Neural cell (in vitro differentiated cells): Measurements from ENCODE around the gene MS4A1. TPM values are rescaled to one million over a fixed set of nuclear protein-coding genes. Genes with fewer than 3 reads are reported as not detected.

Experiments
- H2AFZ ChIP-seq: fragments of 200-600, 300-800 bp; sonication (generic), shearing (Covaris generic); 2 replicates; pipeline ENCODE4 v1.6.0; 2014; ENCODE audit warnings: low read depth, mild to moderate bottlenecking, antibody characterized with exemption, low read length, moderate library complexity
- H3F3A ChIP-seq: fragments of 200-600 bp; shearing (Covaris generic); 2 replicates; pipeline ENCODE4 v1.6.1; 2016; ENCODE audit warnings: mild to moderate bottlenecking, moderate library complexity, mixed read lengths, antibody characterized with exemption, low read length; ENCODE audit not compliant: insufficient read depth, poor library complexity, severe bottlenecking
- H3K27ac ChIP-seq: fragments of 200-600, 300-800 bp; sonication (generic), shearing (Covaris generic); 2 replicates; pipeline ENCODE4 v1.5.1; 2014; ENCODE audit warnings: mild to moderate bottlenecking, low read length, moderate library complexity
- H3K27me3 ChIP-seq: fragments of 300-800, 200-600 bp; sonication (generic), shearing (Covaris generic); 2 replicates; pipeline ENCODE4 v1.6.0; 2014; ENCODE audit warnings: mild to moderate bottlenecking, low read depth, low read length, moderate library complexity; ENCODE audit not compliant: insufficient read depth
- H3K36me3 ChIP-seq: fragments of 300-800, 200-600 bp; sonication (generic), shearing (Covaris generic); 2 replicates; pipeline ENCODE4 v1.5.1; 2014; ENCODE audit warnings: mild to moderate bottlenecking, antibody characterized with exemption, low read length, moderate library complexity; ENCODE audit not compliant: insufficient read depth
- H3K4me2 ChIP-seq: fragments of 300-800, 200-600 bp; sonication (generic), shearing (Covaris generic); 2 replicates; pipeline ENCODE4 v1.6.0; 2014; ENCODE audit warnings: mild to moderate bottlenecking, low read length
- H3K4me3 ChIP-seq: fragments of 300-800, 200-600 bp; sonication (generic), shearing (Covaris generic); 2 replicates; pipeline ENCODE4 v1.5.1; 2014; ENCODE audit warnings: mild to moderate bottlenecking, low read length, moderate library complexity
- H3K79me2 ChIP-seq: fragments of 200-600 bp; shearing (Covaris generic); replicated peaks from 2 replicates; pipeline ENCODE4 v1.6.0; 2014; ENCODE audit warnings: mild to moderate bottlenecking, low read length, moderate library complexity; ENCODE audit not compliant: insufficient read depth
- H3K9ac ChIP-seq: fragments of 300-800, 200-600 bp; sonication (generic), shearing (Covaris generic); 2 replicates; pipeline ENCODE4 v1.6.1; 2016; ENCODE audit warnings: mild to moderate bottlenecking, low read length, mixed read lengths
- H3K9me2 ChIP-seq: fragments of 200-600 bp; shearing (Covaris generic); 2 replicates; pipeline ENCODE4 v1.6.1; 2016; ENCODE audit warnings: mild to moderate bottlenecking, low read length, mixed read lengths; ENCODE audit not compliant: insufficient read depth
- H3K9me3 ChIP-seq: fragments of 200-600, 300-800 bp; sonication (generic), shearing (Covaris generic); 2 replicates; pipeline ENCODE4 v1.6.1; 2016; ENCODE audit warnings: mild to moderate bottlenecking, mixed run types, low read length, moderate library complexity, mixed read lengths
- H4K20me1 ChIP-seq: fragments of 200-600 bp; shearing (Covaris generic); 2 replicates; pipeline ENCODE4 v1.6.1; 2016; ENCODE audit warnings: mild to moderate bottlenecking, mixed run types; ENCODE audit not compliant: insufficient read depth
- CTCF ChIP-seq: fragments of 450-650 bp; IDR thresholded peaks from 2 replicates; pipeline ENCODE4 v1.5.1; 2014; ENCODE audit warnings: antibody characterized with exemption, mild to moderate bottlenecking, moderate library complexity; ENCODE audit not compliant: poor library complexity, severe bottlenecking
- EP300 ChIP-seq: fragments of 450-650 bp; conservative IDR thresholded peaks from 2 replicates; pipeline ENCODE4 v1.6.1; 2014; ENCODE audit warnings: antibody characterized with exemption, mild to moderate bottlenecking, moderate library complexity; ENCODE audit not compliant: poor library complexity, severe bottlenecking
- MXI1 ChIP-seq: fragments of 450-650 bp; conservative IDR thresholded peaks from 2 replicates; pipeline ENCODE4 v1.6.1; 2014; ENCODE audit warnings: antibody characterized with exemption, mild to moderate bottlenecking; ENCODE audit not compliant: poor library complexity, severe bottlenecking
- POLR2AphosphoS5 ChIP-seq: IDR thresholded peaks from 2 replicates; pipeline ENCODE4 v1.6.1; 2012
- RAD21 ChIP-seq: fragments of 450-650 bp; conservative IDR thresholded peaks from 2 replicates; pipeline ENCODE4 v1.6.1; 2014; ENCODE audit warnings: antibody characterized with exemption, mild to moderate bottlenecking, moderate library complexity
- REST ChIP-seq: IDR thresholded peaks from 2 replicates; pipeline ENCODE4 v1.6.1; 2012; ENCODE audit warnings: borderline replicate concordance
- SMC3 ChIP-seq: fragments of 450-650 bp; conservative IDR thresholded peaks from 2 replicates; pipeline ENCODE4 v1.6.1; 2014; ENCODE audit warnings: antibody characterized with exemption, mild to moderate bottlenecking, moderate library complexity; ENCODE audit not compliant: poor library complexity
- TAF1 ChIP-seq: IDR thresholded peaks from 2 replicates; pipeline ENCODE4 v1.6.1; 2012; ENCODE audit warnings: low read depth
- polyA minus RNA-seq: library from RNA; depleted of rRNA, polyadenylated mRNA; stranded (reverse); fragments of >200 nt; gene quantifications from 2 replicates; pipeline ENCODE4 v1.2.3, GENCODE V29; 2014
- polyA plus RNA-seq: library from polyadenylated mRNA; depleted of rRNA; stranded (reverse); fragments of >200 nt; gene quantifications from 2 replicates; pipeline ENCODE4 v1.2.3, GENCODE V29; 2014

Gene MS4A1
- not detected in 2 replicates for polyA plus RNA-seq
- polyA minus RNA-seq: not detected in 2 replicates

GRCh38 chr11:60455531-60456042 is at the start of gene MS4A1:
TSS of gene MS4A1 (plus strand) at chr11:60455847. CDS start at chr11:60462375, 6,528 bp downstream.
- Histone ChIP-seq H3K9me2 (no peaks in the 10 kb centered on the region), H3K79me2 (no peaks in the 10 kb centered on the region), H3K9ac (no peak within 1 kb of the TSS), H3K27ac (no peak within 1 kb of the TSS), H3K27me3 (no peaks in the 10 kb centered on the region), H3K4me2 (no peak within 1 kb of the TSS), H3K9me3 (no peaks in the 10 kb centered on the region), H3F3A (no peaks in the 10 kb centered on the region), H2AFZ (no peak within 1 kb of the TSS), H4K20me1 (no peaks in the 10 kb centered on the region), H3K4me3 (no peak within 1 kb of the TSS), H3K36me3 (no peaks in the 10 kb centered on the region)
- TF ChIP-seq RAD21 (no peak), TAF1 (no peak), EP300 (no peak), MXI1 (no peak), SMC3 (no peak)

GRCh38 chr11:60420015-60420414 is 35.6 kb upstream of the MS4A1 start:
- H3K9me2 ChIP-seq: no peaks in the 10 kb centered on the region
- no peaks in the 10 kb centered on the region for H3K9me3 ChIP-seq
- no peaks in the 10 kb centered on the region for H4K20me1 ChIP-seq

More at GRCh38 chr11:60420015-60420414, 35.6 kb upstream of the MS4A1 start:
- H3K4me2 ChIP-seq: no peak overlapping the region
- H3K79me2 ChIP-seq: no peaks in the 10 kb centered on the region
- no peaks in the 10 kb centered on the region for H3K27me3 ChIP-seq
- no peaks in the 10 kb centered on the region for H3F3A ChIP-seq
- TF ChIP-seq CTCF (no peak), REST (no peak), POLR2AphosphoS5 (no peak), TAF1 (no peak), SMC3 (no peak)
- no peak overlapping the region for H3K27ac ChIP-seq
- no peak overlapping the region for H2AFZ ChIP-seq
- no peak overlapping the region for H3K9ac ChIP-seq
- no peak overlapping the region for H3K4me3 ChIP-seq
- H3K36me3 ChIP-seq: no peaks in the 10 kb centered on the region
